Kidney epithelial cell (primary cell): ENCODE data around the gene TRIP13. TPM values are rescaled to one million over a fixed set of nuclear protein-coding genes. Genes with fewer than 3 reads are reported as not detected.

Experiments used
- DNase-seq: peaks from one replicate; pipeline ENCODE4 v3.0.0-alpha.2; 2010; ENCODE audit warnings: low read depth
- H3K27me3 ChIP-seq: 2 replicates; pipeline ENCODE4 v1.6.0; 2011; ENCODE audit warnings: low read length; ENCODE audit not compliant: control insufficient read depth, insufficient read depth
- H3K36me3 ChIP-seq: 2 replicates; pipeline ENCODE4 v1.5.1; 2011; ENCODE audit warnings: low read length; ENCODE audit not compliant: control insufficient read depth, insufficient read depth
- H3K4me3 ChIP-seq: 2 replicates; pipeline ENCODE4 v1.5.1; 2011; ENCODE audit warnings: low read depth, mild to moderate bottlenecking, control low read depth, low read length
- total RNA-seq: library from RNA; depleted of rRNA; stranded (reverse); fragments of >200 nt; gene quantifications from 2 replicates; pipeline ENCODE4 v1.2.3, GENCODE V29; 2015
- TF ChIP-seq, protein P1 (sequence below): IDR thresholded peaks from 2 replicates; pipeline ENCODE4 v1.5.1; 2011; ENCODE audit warnings: mild to moderate bottlenecking, moderate library complexity, low read length, control low read depth, inconsistent platforms; ENCODE audit not compliant: insufficient read depth, poor library complexity, severe bottlenecking

The TRIP13 gene
- total RNA-seq, 1 donor from 2014 or later, result 7.4 TPM

GRCh38 chr5:885127-885442 is 7.6 kb upstream of the TRIP13 start:
- H3K27me3 ChIP-seq, result no peaks in the 10 kb centered on the region
- TF ChIP-seq, protein P1, sequence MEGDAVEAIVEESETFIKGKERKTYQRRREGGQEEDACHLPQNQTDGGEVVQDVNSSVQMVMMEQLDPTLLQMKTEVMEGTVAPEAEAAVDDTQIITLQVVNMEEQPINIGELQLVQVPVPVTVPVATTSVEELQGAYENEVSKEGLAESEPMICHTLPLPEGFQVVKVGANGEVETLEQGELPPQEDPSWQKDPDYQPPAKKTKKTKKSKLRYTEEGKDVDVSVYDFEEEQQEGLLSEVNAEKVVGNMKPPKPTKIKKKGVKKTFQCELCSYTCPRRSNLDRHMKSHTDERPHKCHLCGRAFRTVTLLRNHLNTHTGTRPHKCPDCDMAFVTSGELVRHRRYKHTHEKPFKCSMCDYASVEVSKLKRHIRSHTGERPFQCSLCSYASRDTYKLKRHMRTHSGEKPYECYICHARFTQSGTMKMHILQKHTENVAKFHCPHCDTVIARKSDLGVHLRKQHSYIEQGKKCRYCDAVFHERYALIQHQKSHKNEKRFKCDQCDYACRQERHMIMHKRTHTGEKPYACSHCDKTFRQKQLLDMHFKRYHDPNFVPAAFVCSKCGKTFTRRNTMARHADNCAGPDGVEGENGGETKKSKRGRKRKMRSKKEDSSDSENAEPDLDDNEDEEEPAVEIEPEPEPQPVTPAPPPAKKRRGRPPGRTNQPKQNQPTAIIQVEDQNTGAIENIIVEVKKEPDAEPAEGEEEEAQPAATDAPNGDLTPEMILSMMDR, result no peak

DNA sequence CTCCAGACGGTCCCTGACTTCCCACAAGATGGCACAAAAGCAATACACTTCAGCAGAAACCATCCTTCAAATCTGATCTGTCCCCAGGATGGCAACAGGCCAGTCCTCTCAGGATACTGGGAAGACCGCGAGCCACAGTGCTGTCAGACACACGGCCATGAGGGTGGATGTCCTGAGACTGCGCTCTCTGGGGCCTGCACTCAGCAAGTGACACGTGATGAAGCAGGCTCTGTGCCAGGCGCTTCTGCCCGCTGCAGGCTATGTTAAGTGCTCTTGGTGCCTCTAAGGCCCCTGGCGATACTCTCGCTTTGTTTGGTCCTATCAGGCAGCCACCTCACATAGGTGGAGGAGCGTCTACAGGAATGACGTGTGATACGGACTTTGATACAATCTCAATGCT is 7.2 kb upstream of the TRIP13 start:
- no peak for DNase-seq
- TF ChIP-seq, protein P1, result no peak
- H3K27me3 ChIP-seq, result no peaks in the 10 kb centered on the region
- peaks cover 2% of the 10 kb centered on the region for H3K36me3 ChIP-seq
- H3K4me3 ChIP-seq, result no peak overlapping the region

More at GRCh38 chr5:885127-885442, 7.6 kb upstream of the TRIP13 start:
- H3K4me3 ChIP-seq, result no peak overlapping the region
- no peak for DNase-seq
- peaks cover 2% of the 10 kb centered on the region for H3K36me3 ChIP-seq

DNA sequence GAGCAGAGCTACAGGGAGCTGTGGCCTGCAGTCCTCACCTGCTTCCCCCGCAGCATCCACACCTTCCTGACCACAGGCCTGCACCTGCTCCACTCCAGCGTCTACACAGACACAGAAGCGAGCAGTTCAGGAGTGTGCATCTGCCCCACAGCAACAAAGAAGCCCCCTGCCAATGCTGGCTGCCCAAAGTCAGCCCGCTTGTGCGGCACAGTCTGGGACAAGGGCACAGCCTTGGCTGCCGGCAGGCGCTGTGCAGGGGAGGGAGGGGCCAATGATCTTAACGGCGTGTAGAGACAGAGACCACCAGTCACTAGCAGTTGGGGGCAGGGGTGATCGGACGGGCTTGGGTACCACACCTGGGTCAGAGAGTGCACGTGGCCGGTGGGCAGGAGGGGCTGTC is 6.6 kb upstream of the TRIP13 start:
- H3K36me3 ChIP-seq, result peaks cover 2% of the 10 kb centered on the region
- DNase-seq, result no peak
- no peak overlapping the region for H3K4me3 ChIP-seq
- H3K27me3 ChIP-seq, result no peaks in the 10 kb centered on the region
- TF ChIP-seq, protein P1, result no peak

DNA sequence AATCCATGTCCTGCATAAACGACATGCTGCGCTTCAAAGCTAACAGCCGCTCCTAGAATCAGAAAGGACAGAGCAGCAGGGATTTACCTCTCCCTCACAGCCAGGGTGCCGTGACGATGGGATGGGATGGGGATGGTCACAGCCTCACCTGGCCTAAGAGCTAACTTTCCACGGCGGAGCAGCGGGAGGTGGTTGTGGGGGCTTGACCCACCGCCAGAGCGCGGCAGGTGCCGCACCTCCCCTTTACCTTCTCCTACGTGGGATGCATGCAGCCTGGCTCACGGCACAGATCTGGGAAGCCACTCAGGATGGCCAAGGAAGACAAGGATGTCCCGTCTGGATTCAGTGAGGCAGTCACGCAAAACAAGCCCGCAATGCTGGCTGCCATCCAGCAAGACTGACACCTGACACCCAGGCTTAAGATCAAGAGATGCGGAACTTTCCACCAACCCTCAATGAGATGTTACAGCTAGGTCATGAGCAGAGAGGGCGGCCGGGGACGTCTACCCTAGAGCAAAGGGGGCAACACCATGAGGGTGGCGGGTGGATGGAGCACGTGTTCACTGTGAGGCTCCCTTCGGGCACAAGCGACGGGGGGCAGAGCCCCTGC is 5.9 kb upstream of the TRIP13 start:
- DNase-seq, result no peak
- Histone ChIP-seq H3K36me3 (peaks cover 2% of the 10 kb centered on the region), H3K27me3 (no peaks in the 10 kb centered on the region), H3K4me3 (no peak overlapping the region)
- TF ChIP-seq, protein P1, result no peak

- Histone ChIP-seq H3K27me3 (no peaks in the 10 kb centered on the region), H3K36me3 (peaks cover 2% of the 10 kb centered on the region), H3K4me3 (no peak overlapping the region)
- DNase-seq, result no peak
- TF ChIP-seq, protein P1, result no peak
Measured at GRCh38 chr5:887947-888637, 4.6 kb upstream of the TRIP13 start.

GRCh38 chr5:888638-889035 is 4.0 kb upstream of the TRIP13 start:
- H3K36me3 ChIP-seq, result peaks cover 2% of the 10 kb centered on the region
- no peaks in the 10 kb centered on the region for H3K27me3 ChIP-seq
- H3K4me3 ChIP-seq, result no peak overlapping the region
- TF ChIP-seq, protein P1, result no peak
- DNase-seq, result no peak
